Measurements from ENCODE around the gene DLG2.
A peak's percentile ranks its signal among the peaks of the same experiment; 100 is the strongest.

DLG2 gene

DNA sequence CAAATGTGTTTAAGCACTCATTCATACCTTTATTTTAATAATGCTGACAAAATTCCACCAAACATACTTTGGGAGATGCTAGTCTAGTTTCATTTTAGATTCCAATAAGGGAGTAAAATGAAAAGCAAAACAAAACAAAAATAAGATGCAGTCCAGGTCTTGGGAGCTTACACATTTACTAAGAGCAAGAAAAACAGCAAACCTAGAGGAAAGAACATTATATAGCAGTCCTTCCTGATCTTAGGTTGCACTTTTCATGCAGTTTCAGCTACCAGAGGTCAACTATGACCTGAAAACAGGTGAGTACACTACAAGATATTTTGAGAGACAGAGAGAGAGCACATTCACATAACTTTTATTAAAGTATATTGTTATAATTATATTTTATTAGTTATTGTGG, 1100.9 kb downstream of the DLG2 start:
- Histone ChIP-seq H2AFZ (ENCODE audit: low read depth, low read length) (no peak overlapping the region), H3K79me2 (ENCODE audit: low read length) (no peaks in the 10 kb centered on the region), H3K36me3 (replicated peaks; ENCODE audit: low read depth, low read length) (no peaks in the 10 kb centered on the region), H3K9me3 (ENCODE audit: insufficient read depth, low read length) (no peaks in the 10 kb centered on the region), H3K4me2 (ENCODE audit: low read length) (no peak overlapping the region), H3K27me3 (ENCODE audit: low read depth, low read length) (no peaks in the 10 kb centered on the region), H3K27ac (ENCODE audit: low read length) (no peak overlapping the region), H3K4me3 (ENCODE audit: low read length) (no peak overlapping the region), H3K4me1 (ENCODE audit: low read length) (peaks cover 27% of the 10 kb centered on the region), H3K9ac (ENCODE audit: low read length) (no peak overlapping the region), H4K20me1 (ENCODE audit: insufficient read depth, low read length) (no peaks in the 10 kb centered on the region)
- TF ChIP-seq EZH2phosphoT487 (IDR thresholded peaks at IDR 0.05; ENCODE audit: low read depth) (no peak), CTCF (IDR thresholded peaks at IDR 0.05; ENCODE audit: low read depth, low read length) (no peak)

- Histone ChIP-seq H3K4me3 (ENCODE audit: low read length) (0 out of 2 replicates have a peak overlapping the region, but pooled peaks have one; percentile 3), H3K27me3 (ENCODE audit: low read depth, low read length) (no peaks in the 10 kb centered on the region), H3K9ac (ENCODE audit: low read length) (no peak overlapping the region), H3K36me3 (replicated peaks; ENCODE audit: low read depth, low read length) (no peaks in the 10 kb centered on the region), H4K20me1 (ENCODE audit: insufficient read depth, low read length) (no peaks in the 10 kb centered on the region), H3K9me3 (ENCODE audit: insufficient read depth, low read length) (no peaks in the 10 kb centered on the region), H3K27ac (ENCODE audit: low read length) (no peak overlapping the region), H3K4me1 (ENCODE audit: low read length) (peaks cover 27% of the 10 kb centered on the region), H3K4me2 (ENCODE audit: low read length) (peak overlapping the region; percentile 47), H3K79me2 (ENCODE audit: low read length) (no peaks in the 10 kb centered on the region), H2AFZ (ENCODE audit: low read depth, low read length) (peak overlapping the region; percentile 59)
- TF ChIP-seq EZH2phosphoT487 (IDR thresholded peaks at IDR 0.05; ENCODE audit: low read depth): no peak
- peak; percentile 84 for TF ChIP-seq CTCF (IDR thresholded peaks at IDR 0.05; ENCODE audit: low read depth, low read length)
Measured at GRCh38 chr11:84524422-84525051, 1102.6 kb downstream of the DLG2 start.

DNA sequence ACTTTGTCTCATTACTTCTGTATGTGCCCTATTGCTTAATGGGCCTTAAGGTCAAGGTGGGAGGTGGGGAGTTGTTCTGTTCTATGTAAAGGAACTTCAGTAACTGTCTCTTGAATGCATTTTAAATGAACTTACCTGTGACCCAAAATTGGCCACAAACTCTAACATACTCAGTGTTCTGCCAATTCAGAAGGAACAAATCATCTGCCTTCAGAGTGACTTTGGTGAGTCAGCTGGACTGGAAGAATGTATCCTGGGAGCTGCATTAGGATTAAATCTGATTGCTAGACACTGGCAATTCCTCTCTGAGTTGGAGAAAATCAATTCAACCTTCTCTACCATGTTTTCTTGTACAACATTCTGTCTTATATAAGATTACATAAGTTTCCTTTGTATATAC, 1104.8 kb downstream of the DLG2 start:
- H3K79me2 ChIP-seq (ENCODE audit: low read length): no peaks in the 10 kb centered on the region
- peaks cover 13% of the 10 kb centered on the region for H3K4me1 ChIP-seq (ENCODE audit: low read length)
- TF ChIP-seq EZH2phosphoT487 (IDR thresholded peaks at IDR 0.05; ENCODE audit: low read depth) (no peak), CTCF (IDR thresholded peaks at IDR 0.05; ENCODE audit: low read depth, low read length) (no peak)
- H4K20me1 ChIP-seq (ENCODE audit: insufficient read depth, low read length): no peaks in the 10 kb centered on the region
- no peak overlapping the region for H3K4me2 ChIP-seq (ENCODE audit: low read length)
- no peak overlapping the region for H3K9ac ChIP-seq (ENCODE audit: low read length)
- no peak overlapping the region for H3K27ac ChIP-seq (ENCODE audit: low read length)
- H3K36me3 ChIP-seq (replicated peaks; ENCODE audit: low read depth, low read length): no peaks in the 10 kb centered on the region
- no peaks in the 10 kb centered on the region for H3K27me3 ChIP-seq (ENCODE audit: low read depth, low read length)
- H3K4me3 ChIP-seq (ENCODE audit: low read length): no peak overlapping the region
- H3K9me3 ChIP-seq (ENCODE audit: insufficient read depth, low read length): no peaks in the 10 kb centered on the region
- no peak overlapping the region for H2AFZ ChIP-seq (ENCODE audit: low read depth, low read length)

DNA sequence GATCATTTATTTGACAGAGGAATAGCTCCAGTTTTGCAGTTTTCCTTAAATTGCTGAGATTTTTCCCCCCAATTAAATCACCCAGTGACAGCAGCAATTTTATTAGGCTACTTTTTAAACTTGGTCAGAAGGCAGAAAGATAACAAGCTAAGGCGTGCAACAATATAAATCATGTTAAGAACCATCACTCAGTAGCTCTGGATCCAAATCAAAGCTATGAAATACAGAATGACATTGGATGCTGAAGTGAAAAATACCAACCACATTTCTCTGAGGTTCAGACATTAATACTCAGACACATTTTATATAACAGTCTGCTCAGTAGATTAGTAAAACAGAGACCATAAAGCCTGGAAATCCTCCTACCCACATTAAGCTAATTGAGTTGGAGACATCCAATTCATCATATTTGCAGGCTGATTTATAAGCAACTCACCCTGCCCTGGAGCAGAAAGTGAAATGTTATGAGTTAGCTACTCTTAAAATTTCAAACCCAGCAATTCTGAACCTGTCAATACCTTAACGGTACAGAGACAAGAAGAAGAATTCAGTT, 1108.4 kb downstream of the DLG2 start:
- Histone ChIP-seq H2AFZ (ENCODE audit: low read depth, low read length) (no peak overlapping the region), H3K4me2 (ENCODE audit: low read length) (no peak overlapping the region), H3K36me3 (replicated peaks; ENCODE audit: low read depth, low read length) (no peaks in the 10 kb centered on the region), H3K9me3 (ENCODE audit: insufficient read depth, low read length) (no peaks in the 10 kb centered on the region), H3K4me1 (ENCODE audit: low read length) (no peaks in the 10 kb centered on the region), H3K9ac (ENCODE audit: low read length) (no peak overlapping the region), H3K27ac (ENCODE audit: low read length) (no peak overlapping the region), H3K79me2 (ENCODE audit: low read length) (no peaks in the 10 kb centered on the region), H3K27me3 (ENCODE audit: low read depth, low read length) (no peaks in the 10 kb centered on the region), H3K4me3 (ENCODE audit: low read length) (no peak overlapping the region), H4K20me1 (ENCODE audit: insufficient read depth, low read length) (no peaks in the 10 kb centered on the region)
- TF ChIP-seq EZH2phosphoT487 (IDR thresholded peaks at IDR 0.05; ENCODE audit: low read depth) (no peak), CTCF (IDR thresholded peaks at IDR 0.05; ENCODE audit: low read depth, low read length) (no peak)
